Measurements from ENCODE around the gene LPP. TPM values are rescaled to one million over a fixed set of nuclear protein-coding genes. Genes with fewer than 3 reads are reported as not detected.

Gene LPP
- total and polyA plus RNA-seq, 4 donors = 11.1 to 219 (median 66.5) TPM

DNA sequence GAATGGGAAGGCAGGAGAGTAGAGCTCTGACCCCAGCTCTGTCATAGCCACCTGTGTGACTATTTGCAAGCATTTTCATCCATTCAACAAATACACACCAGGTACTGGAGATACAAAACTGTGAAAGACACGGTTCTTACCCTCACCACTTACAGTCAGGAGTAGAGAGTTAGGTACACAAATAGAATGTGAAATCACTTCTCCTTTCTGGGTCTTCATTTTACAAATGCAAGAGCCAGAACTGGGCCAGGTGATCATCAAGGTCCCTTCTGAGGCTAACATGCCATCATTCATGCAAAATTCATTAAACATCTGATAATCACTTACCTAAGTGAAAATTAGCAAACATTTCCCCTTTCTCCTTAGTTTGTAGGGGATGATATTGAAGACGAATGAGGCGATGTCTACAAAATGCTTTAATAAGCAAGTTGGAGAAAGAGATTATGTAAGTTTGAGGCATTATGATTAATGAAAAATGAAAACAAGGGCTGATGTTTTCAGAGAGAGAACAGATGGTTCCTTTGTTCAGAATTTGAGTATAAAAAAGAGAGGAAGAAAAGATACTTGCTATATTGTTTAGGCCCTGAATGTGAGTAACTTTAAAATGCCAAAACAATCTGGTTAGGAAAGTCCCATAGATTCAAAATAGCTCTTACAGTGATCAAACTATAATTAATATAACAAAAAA is 88.6 kb downstream of the LPP start:
- Histone ChIP-seq H3K27ac (ENCODE audit: low read depth in 1 of 2, low read length in 1 of 2) (peak overlapping the region in 1 of 2 donors; percentile 93), H3K27me3 (ENCODE audit: control insufficient read depth in 3 of 3, insufficient read depth in 3 of 3, low read length in 2 of 3) (no peaks in the 10 kb centered on the region), H3K4me3 (no peak overlapping the region), H3K9ac (ENCODE audit: insufficient read depth in 1 of 2, low read length in 2 of 2) (no peak overlapping the region), H3K9me3 (ENCODE audit: control insufficient read depth in 4 of 4, insufficient read depth in 3 of 4, low read length in 3 of 4) (no peaks in the 10 kb centered on the region), H3K4me1 (ENCODE audit: control insufficient read depth in 5 of 5, insufficient read depth in 5 of 5, low read length in 5 of 5) (peaks cover 0 to 24% (median 4%) of the 10 kb centered on the region in 5 donors), H3K36me3 (ENCODE audit: control insufficient read depth in 4 of 4, insufficient read depth in 4 of 4, low read length in 4 of 4) (peaks cover 0 to 4% (median 2%) of the 10 kb centered on the region in 4 donors)
- DNase-seq (no peak), ATAC-seq (ENCODE audit: insufficient read depth, low FRiP score) (no peak)
- 80 to 92% methylated on average over 3 of the region's 3 CpGs for WGBS, 2 donors
- TF ChIP-seq, protein P1, sequence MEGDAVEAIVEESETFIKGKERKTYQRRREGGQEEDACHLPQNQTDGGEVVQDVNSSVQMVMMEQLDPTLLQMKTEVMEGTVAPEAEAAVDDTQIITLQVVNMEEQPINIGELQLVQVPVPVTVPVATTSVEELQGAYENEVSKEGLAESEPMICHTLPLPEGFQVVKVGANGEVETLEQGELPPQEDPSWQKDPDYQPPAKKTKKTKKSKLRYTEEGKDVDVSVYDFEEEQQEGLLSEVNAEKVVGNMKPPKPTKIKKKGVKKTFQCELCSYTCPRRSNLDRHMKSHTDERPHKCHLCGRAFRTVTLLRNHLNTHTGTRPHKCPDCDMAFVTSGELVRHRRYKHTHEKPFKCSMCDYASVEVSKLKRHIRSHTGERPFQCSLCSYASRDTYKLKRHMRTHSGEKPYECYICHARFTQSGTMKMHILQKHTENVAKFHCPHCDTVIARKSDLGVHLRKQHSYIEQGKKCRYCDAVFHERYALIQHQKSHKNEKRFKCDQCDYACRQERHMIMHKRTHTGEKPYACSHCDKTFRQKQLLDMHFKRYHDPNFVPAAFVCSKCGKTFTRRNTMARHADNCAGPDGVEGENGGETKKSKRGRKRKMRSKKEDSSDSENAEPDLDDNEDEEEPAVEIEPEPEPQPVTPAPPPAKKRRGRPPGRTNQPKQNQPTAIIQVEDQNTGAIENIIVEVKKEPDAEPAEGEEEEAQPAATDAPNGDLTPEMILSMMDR (IDR thresholded peaks at IDR 0.05; ENCODE audit: control extremely low read depth, extremely low read depth) = no peak

DNA sequence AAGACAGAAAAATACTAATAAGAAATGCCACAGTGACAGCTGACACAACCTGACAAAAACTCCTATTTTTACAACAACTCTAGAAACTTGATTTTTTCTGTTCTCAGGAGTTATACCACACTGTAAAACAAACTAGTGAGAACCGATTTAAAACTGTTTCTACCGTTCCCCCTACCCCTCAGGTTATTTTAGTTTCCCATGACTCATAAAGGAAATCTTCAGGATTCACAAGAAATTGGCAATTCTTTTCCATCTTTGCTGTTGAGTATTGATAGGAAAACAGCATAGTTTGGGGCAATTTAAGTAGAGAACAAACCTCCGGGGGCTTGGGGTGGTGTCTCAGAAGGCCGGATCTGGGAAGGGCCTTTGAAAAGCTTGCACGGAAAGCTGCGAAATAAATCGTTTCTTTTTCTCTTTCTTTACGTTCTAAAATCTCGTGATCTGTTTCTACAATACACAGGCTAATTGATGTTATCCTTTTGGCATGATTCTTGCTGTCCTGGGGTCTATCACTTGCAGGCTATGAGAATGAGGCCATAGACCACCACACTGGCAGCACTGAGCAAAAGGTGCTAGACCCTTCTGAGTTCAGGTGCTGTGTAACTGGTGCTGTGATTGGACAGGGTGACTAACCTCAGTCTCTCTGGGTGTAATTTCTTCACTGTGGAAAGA is 89.3 kb downstream of the LPP start:
- 93 to 97% methylated on average over 9 of the region's 9 CpGs for WGBS, 2 donors
- H3K4me3 ChIP-seq = no peak overlapping the region
- TF ChIP-seq, protein P1 (IDR thresholded peaks at IDR 0.05; ENCODE audit: control extremely low read depth, extremely low read depth) = no peak
- DNase-seq (no peak), ATAC-seq (ENCODE audit: insufficient read depth, low FRiP score) (no peak)
- H3K27me3 ChIP-seq (ENCODE audit: control insufficient read depth in 3 of 3, insufficient read depth in 3 of 3, low read length in 2 of 3) = no peaks in the 10 kb centered on the region
- H3K9me3 ChIP-seq (ENCODE audit: control insufficient read depth in 4 of 4, insufficient read depth in 3 of 4, low read length in 3 of 4) = no peaks in the 10 kb centered on the region
- peaks cover 0 to 28% (median 4%) of the 10 kb centered on the region in 5 donors for H3K4me1 ChIP-seq (ENCODE audit: control insufficient read depth in 5 of 5, insufficient read depth in 5 of 5, low read length in 5 of 5)
- peak overlapping the region in 1 of 2 donors; percentile 71 for H3K27ac ChIP-seq (ENCODE audit: low read depth in 1 of 2, low read length in 1 of 2)
- no peak overlapping the region for H3K9ac ChIP-seq (ENCODE audit: insufficient read depth in 1 of 2, low read length in 2 of 2)
- H3K36me3 ChIP-seq (ENCODE audit: control insufficient read depth in 4 of 4, insufficient read depth in 4 of 4, low read length in 4 of 4) = peaks cover 0 to 5% (median 3%) of the 10 kb centered on the region in 4 donors

DNA sequence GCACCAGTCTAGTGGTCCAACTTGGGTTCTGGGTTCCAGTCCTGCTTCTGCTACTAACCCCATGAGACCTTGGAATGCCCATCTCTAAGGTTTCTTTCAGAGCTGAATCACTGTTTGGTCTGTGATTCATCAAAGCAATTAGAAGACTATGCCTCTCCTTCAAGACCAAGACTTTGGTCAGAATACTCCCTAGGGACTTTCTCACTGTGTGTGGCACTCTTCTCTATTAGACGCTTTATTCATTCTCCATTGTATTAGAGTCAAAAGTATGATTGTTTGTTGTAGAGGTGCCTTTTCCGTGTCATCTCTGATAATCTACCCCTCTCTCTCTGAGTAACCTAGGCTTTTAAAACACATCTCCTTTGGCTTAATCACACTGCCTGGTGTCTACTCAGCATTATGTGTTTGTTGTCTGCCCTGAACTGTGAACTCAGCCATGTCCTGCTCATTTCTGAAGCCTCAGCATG is 90.5 kb downstream of the LPP start:
- no peak for DNase-seq
- peaks cover 0 to 6% (median 1%) of the 10 kb centered on the region in 4 donors for H3K36me3 ChIP-seq (ENCODE audit: control insufficient read depth in 4 of 4, insufficient read depth in 4 of 4, low read length in 4 of 4)
- no peaks in the 10 kb centered on the region for H3K9me3 ChIP-seq (ENCODE audit: control insufficient read depth in 4 of 4, insufficient read depth in 3 of 4, low read length in 3 of 4)
- TF ChIP-seq, protein P1 (IDR thresholded peaks at IDR 0.05; ENCODE audit: control extremely low read depth, extremely low read depth) = no peak
- no peak overlapping the region for H3K9ac ChIP-seq (ENCODE audit: insufficient read depth in 1 of 2, low read length in 2 of 2)
- ATAC-seq (ENCODE audit: insufficient read depth, low FRiP score) = no peak
- no peaks in the 10 kb centered on the region for H3K27me3 ChIP-seq (ENCODE audit: control insufficient read depth in 3 of 3, insufficient read depth in 3 of 3, low read length in 2 of 3)
- H3K4me1 ChIP-seq (ENCODE audit: control insufficient read depth in 5 of 5, insufficient read depth in 5 of 5, low read length in 5 of 5) = peaks cover 0 to 31% (median 4%) of the 10 kb centered on the region in 5 donors
- 92 to 95% methylated on average over 2 of the region's 2 CpGs for WGBS, 2 donors
- no peak overlapping the region for H3K4me3 ChIP-seq
- H3K27ac ChIP-seq (ENCODE audit: low read depth in 1 of 2, low read length in 1 of 2) = peak overlapping the region in 1 of 2 donors; percentile 48
